ENCODE data around the gene AMZ2. TPM values are rescaled to one million over a fixed set of nuclear protein-coding genes. Genes with fewer than 3 reads are reported as not detected.
"Not testable (repeated sequence)": the region's sequence is repeated elsewhere in the genome, so short reads cannot be mapped to it uniquely, and the experiment has no call there.

AMZ2 gene
- total RNA-seq, 1 donor from 2014 or later, result 55.4 TPM

GRCh38 chr17:68273722-68274121, 25.9 kb downstream of the AMZ2 start:
- Mint-ChIP-seq H3K36me3 (ENCODE audit: low read depth) (peaks cover 38% of the 10 kb centered on the region), H3K4me1 (no peaks in the 10 kb centered on the region), H3K4me3 (no peak overlapping the region), H3K27ac (no peak overlapping the region), H3K9me3 (peaks cover 4% of the 10 kb centered on the region), H3K27me3 (no peaks in the 10 kb centered on the region)
- ChIA-PET POLR2A (no interaction called here), CTCF (no interaction called here)
- TF ChIP-seq CTCF (IDR thresholded peaks at IDR 0.05), result no peak
- intact Hi-C loops (cut with micrococcal nuclease), result no loop called here
- no peak for ATAC-seq (ENCODE audit: low read depth)
- DNase-seq, result no peak

GRCh38 chr17:68276339-68276738, 28.5 kb downstream of the AMZ2 start:
- intact Hi-C loops (cut with micrococcal nuclease); POLR2A ChIA-PET; H3K27ac Mint-ChIP-seq; H3K27me3 Mint-ChIP-seq; ATAC-seq (ENCODE audit: low read depth); CTCF ChIA-PET; H3K9me3 Mint-ChIP-seq; H3K4me3 Mint-ChIP-seq; H3K4me1 Mint-ChIP-seq; DNase-seq: not testable (repeated sequence)
- peaks cover 35% of the 10 kb centered on the region for H3K36me3 Mint-ChIP-seq (ENCODE audit: low read depth)

GRCh38 chr17:68277807-68278206, 30.0 kb downstream of the AMZ2 start:
- ChIA-PET POLR2A (interaction anchor here (0.6 to 1.3 kb wide), 2 partner anchors 10 to 42 kb away, joined by 3 to 8 read pairs; no protein-coding TSS in a partner anchor), CTCF (no interaction called here)
- no peak overlapping the region for H3K4me3 Mint-ChIP-seq
- peaks cover 27% of the 10 kb centered on the region for H3K36me3 Mint-ChIP-seq (ENCODE audit: low read depth)
- no peak for DNase-seq
- TF ChIP-seq CTCF (IDR thresholded peaks at IDR 0.05), result no peak
- H3K27me3 Mint-ChIP-seq, result no peaks in the 10 kb centered on the region
- intact Hi-C loops (cut with micrococcal nuclease), result no loop called here
- ATAC-seq (ENCODE audit: low read depth), result no peak
- no peaks in the 10 kb centered on the region for H3K4me1 Mint-ChIP-seq
- peaks cover 4% of the 10 kb centered on the region for H3K9me3 Mint-ChIP-seq
- no peak overlapping the region for H3K27ac Mint-ChIP-seq

GRCh38 chr17:68281965-68282364, 34.1 kb downstream of the AMZ2 start:
- H3K4me1 Mint-ChIP-seq; H3K9me3 Mint-ChIP-seq; H3K27me3 Mint-ChIP-seq; DNase-seq; CTCF ChIA-PET; ATAC-seq (ENCODE audit: low read depth); H3K27ac Mint-ChIP-seq; H3K4me3 Mint-ChIP-seq; intact Hi-C loops (cut with micrococcal nuclease): not testable (repeated sequence)
- H3K36me3 Mint-ChIP-seq (ENCODE audit: low read depth), result peaks cover 18% of the 10 kb centered on the region
- POLR2A ChIA-PET, result interaction anchor here (1.6 kb wide), 1 partner anchor 10 kb away, joined by 6 read pairs; the partner anchor contains the start of gene ARSG

- Mint-ChIP-seq H3K27ac (peak overlapping the region; percentile 93), H3K4me3 (peak overlapping the region; percentile 92), H3K27me3 (no peaks in the 10 kb centered on the region), H3K36me3 (ENCODE audit: low read depth) (peaks cover 3% of the 10 kb centered on the region), H3K9me3 (no peaks in the 10 kb centered on the region), H3K4me1 (peaks cover 45% of the 10 kb centered on the region)
- DNase-seq (peak; percentile 18), ATAC-seq (ENCODE audit: low read depth) (peak; percentile 25)
- ChIA-PET POLR2A (interaction anchor here (0.6 to 6.8 kb wide), 14 partner anchors 10 to 473 kb away, joined by 3 to 84 read pairs (median 10); partner anchors contain the start of genes AMZ2 and WIPI1), CTCF (interaction anchor here (0.7 to 1.4 kb wide), 3 partner anchors 24 to 147 kb away, joined by 3 to 5 read pairs (median 3); no protein-coding TSS in a partner anchor)
- no peak for TF ChIP-seq CTCF (IDR thresholded peaks at IDR 0.05)
- intact Hi-C loops (cut with micrococcal nuclease), result loop anchor here (1.0 kb wide), 3 partner anchors 25 to 83 kb away; no protein-coding TSS in a partner anchor
These were observed 40.5 kb downstream of the AMZ2 start for GRCh38 chr17:68288375-68288774.

GRCh38 chr17:68288804-68289203, 41.0 kb downstream of the AMZ2 start:
- no peaks in the 10 kb centered on the region for H3K27me3 Mint-ChIP-seq
- peak overlapping the region; percentile 93 for H3K27ac Mint-ChIP-seq
- no peaks in the 10 kb centered on the region for H3K9me3 Mint-ChIP-seq
- no peak for DNase-seq
- ATAC-seq (ENCODE audit: low read depth), result no peak
- peaks cover 3% of the 10 kb centered on the region for H3K36me3 Mint-ChIP-seq (ENCODE audit: low read depth)
- POLR2A ChIA-PET, result interaction anchor here (0.6 to 6.8 kb wide), 13 partner anchors 24 to 474 kb away, joined by 4 to 84 read pairs (median 11); partner anchors contain the start of genes AMZ2 and WIPI1
- H3K4me1 Mint-ChIP-seq, result peaks cover 45% of the 10 kb centered on the region
- H3K4me3 Mint-ChIP-seq, result peak overlapping the region; percentile 92
- no peak for TF ChIP-seq CTCF (IDR thresholded peaks at IDR 0.05)
- intact Hi-C loops (cut with micrococcal nuclease), result loop anchor here (1.0 kb wide), 3 partner anchors 26 to 84 kb away; no protein-coding TSS in a partner anchor
- CTCF ChIA-PET, result interaction anchor here (0.7 to 1.6 kb wide), 4 partner anchors 25 to 147 kb away, joined by 3 to 5 read pairs (median 4); no protein-coding TSS in a partner anchor
